Measurements from ENCODE around the gene CEBPA.
"Not testable (repeated sequence)": the region's sequence is repeated elsewhere in the genome, so short reads cannot be mapped to it uniquely, and the experiment has no call there.

CEBPA gene

DNA sequence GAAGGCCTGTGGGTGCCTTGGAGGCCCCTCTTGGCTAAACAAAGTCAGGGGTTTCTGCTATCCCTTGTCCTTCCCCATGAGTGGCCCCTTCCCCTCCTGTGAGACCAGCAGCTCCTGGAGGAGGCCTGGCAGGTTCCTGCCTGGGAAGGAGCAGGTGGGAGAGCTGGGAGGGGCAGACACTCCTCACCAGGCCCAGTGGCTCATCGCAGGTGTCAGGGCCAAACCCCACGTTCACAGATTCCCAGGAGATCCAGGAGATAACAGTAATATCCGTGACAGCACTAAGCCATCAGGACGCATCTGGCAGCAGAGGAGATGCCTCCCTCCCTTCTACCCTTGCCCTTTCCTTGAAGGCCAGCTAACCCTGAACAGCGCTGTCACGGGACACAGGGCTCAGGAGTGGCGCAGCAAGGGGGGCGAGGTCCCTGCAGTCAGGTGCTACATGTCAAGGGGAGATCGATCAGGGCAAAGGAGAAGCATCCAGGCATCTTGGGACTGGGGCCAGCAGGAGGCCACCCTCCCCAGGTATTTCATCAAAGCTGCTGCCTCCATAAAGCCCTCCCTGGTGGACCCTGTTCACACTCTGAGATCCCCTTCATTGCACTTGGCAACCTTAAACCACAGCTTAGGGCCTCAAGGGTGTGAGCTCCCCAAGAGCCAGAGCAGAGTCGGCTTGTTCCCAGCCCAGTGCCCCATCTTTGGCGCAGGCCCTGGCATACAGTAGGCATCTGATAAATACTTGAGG lies 4.8 kb downstream of the CEBPA start:
- TF ChIP-seq POLR2A (IDR thresholded peaks at IDR 0.05; ENCODE audit: low read depth, low read length) (no peak), POLR2AphosphoS5 (IDR thresholded peaks at IDR 0.05; ENCODE audit: low read depth, low read length) (no peak), SPI1 (IDR thresholded peaks at IDR 0.05; ENCODE audit: low read depth, low read length) (no peak), POU2F2 (IDR thresholded peaks at IDR 0.05; ENCODE audit: low read depth, low read length) (no peak)
- FAIRE-seq, result no peak
- DNase-seq (ENCODE audit: insufficient read length, low spot score), result no peak

DNA sequence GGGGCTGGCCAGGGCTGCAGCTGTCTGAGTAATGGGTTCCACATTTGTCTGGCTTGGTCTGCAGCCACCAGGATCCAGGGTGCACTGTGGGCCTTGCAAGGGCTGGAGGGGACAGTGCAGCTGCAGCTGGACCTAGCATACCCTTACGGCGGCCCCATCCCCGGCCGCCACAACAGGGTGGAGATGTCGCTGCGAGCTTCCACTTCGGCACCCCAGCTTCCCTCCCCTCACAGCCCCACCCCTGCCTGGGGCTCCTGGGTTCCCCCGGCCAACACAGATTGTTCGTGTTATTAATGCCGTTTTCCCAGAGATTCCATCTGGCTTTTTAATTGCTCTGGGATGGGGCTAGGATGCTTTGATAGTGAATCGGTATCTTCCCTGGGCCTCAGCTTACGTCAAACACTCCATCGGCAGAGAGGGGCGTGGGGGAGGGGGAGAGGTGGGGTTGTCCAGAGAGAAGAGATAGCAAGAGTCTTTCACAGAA lies 5.8 kb downstream of the CEBPA start:
- DNase-seq (ENCODE audit: insufficient read length, low spot score) (no peak), FAIRE-seq (no peak)

DNA sequence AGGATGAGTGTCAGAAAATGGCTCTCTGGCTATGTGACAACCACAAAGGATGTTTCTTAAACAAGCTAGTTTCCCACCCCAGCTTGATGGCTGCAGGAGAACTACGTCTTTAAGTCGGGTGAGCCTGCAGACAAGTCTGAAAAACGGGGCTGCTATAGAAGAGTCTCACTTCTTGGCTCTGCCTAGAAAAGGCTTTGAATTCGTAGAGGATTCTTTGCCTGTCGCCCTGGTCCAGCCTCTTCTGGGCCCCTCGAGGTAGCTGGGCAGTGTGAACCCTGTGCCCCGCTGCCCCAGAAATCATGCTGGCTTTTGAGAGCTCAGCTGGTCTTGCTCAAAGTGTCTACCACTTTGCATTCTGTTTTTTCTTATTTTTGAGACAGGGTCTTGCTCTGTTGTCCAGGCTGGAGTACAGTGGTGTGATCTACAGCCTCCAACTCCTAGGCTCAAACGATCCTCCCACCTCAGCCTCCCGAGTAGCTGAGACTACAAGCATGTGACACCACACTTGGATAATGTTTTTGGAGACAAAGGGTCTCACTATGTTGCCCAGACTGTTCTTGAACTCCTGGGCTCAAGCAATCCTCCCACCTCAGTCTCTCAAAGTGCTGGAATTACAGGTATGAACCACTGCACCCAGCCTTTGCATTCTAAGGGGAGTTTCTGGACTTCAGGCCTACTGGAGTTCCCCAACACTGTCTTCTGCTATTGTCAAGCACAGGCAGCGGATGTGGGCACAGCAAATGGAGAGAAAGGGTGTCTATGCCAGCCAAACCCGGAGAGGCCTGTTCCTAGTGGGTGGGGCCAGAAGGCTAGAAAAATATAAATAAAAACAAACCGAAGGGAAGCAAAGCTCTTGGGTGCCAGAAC lies 6.5 kb downstream of the CEBPA start:
- DNase-seq (ENCODE audit: insufficient read length, low spot score) (no peak), FAIRE-seq (no peak)
- TF ChIP-seq POU2F2 (IDR thresholded peaks at IDR 0.05; ENCODE audit: low read depth, low read length) (no peak), PAX5 (IDR thresholded peaks at IDR 0.05; ENCODE audit: insufficient read depth, low read length, severe bottlenecking) (no peak), SPI1 (IDR thresholded peaks at IDR 0.05; ENCODE audit: low read depth, low read length) (no peak), POLR2A (IDR thresholded peaks at IDR 0.05; ENCODE audit: low read depth, low read length) (no peak), POLR2AphosphoS5 (IDR thresholded peaks at IDR 0.05; ENCODE audit: low read depth, low read length) (no peak), TAF1 (IDR thresholded peaks at IDR 0.05; ENCODE audit: low read depth, low read length) (no peak)

More for the DNA sequence above, 5.8 kb downstream of the CEBPA start:
- no peak for TF ChIP-seq SPI1 (IDR thresholded peaks at IDR 0.05; ENCODE audit: low read depth, low read length)
- TF ChIP-seq POLR2AphosphoS5 (IDR thresholded peaks at IDR 0.05; ENCODE audit: low read depth, low read length), result no peak

DNA sequence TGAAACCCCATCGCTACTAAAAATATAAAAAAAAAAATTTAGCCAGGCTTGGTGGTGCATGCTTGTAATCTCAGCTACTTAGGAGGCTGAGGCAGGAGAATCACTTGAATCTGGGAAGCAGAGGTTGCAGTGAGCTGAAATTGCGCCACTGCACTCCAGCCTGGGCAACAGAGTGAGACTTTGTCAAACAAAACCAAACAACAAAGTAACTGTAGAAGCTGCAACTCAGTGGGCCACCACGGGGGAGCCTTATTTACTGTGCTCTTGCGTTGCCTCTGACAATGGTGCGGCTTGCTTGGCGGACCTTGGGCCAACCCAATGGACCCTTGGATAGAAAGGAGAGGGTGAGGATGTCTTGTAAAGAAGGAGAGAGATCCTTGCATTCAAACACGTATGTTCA lies 7.3 kb downstream of the CEBPA start:
- not testable (repeated sequence) for FAIRE-seq; DNase-seq (ENCODE audit: insufficient read length, low spot score)

DNA sequence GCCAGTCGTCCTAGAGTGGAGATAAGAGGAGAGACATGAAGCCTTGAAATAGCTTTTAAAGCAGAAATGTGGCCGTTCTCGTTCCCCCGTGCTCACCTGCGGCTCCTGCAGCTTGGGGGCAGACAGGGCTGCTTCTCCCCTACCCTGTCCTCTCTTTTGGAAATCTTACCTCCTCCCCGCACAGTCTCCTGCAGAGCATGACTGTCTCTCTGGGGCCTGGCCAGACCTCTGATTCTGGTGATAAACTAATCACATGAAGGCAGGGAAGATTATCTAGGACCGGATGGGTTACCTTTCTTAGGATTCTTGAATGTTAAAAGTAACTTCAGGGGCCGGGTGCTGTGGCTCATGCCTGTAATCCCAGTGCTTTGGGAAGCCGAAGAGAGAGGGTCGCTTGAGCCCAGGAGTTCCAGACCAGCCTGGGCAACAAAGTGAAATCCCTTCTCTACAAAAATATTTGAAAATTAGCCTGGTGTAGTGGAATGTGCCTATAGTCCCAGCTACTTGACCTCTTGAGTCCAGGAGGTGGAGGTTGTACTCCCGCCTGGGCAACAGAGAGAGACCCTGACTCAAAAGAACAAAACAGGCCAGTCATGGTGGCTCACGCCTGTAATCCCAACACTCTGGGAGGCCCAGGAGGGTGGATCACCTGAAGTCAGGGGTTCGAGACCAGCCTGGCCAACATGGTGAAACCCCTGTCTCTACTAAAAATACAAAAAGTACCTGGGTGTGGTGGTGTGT lies 8.1 kb downstream of the CEBPA start:
- FAIRE-seq (no peak), DNase-seq (ENCODE audit: insufficient read length, low spot score) (no peak)
- TF ChIP-seq POU2F2 (IDR thresholded peaks at IDR 0.05; ENCODE audit: low read depth, low read length) (no peak), TAF1 (IDR thresholded peaks at IDR 0.05; ENCODE audit: low read depth, low read length) (no peak), SPI1 (IDR thresholded peaks at IDR 0.05; ENCODE audit: low read depth, low read length) (no peak), POLR2A (IDR thresholded peaks at IDR 0.05; ENCODE audit: low read depth, low read length) (no peak)

DNA sequence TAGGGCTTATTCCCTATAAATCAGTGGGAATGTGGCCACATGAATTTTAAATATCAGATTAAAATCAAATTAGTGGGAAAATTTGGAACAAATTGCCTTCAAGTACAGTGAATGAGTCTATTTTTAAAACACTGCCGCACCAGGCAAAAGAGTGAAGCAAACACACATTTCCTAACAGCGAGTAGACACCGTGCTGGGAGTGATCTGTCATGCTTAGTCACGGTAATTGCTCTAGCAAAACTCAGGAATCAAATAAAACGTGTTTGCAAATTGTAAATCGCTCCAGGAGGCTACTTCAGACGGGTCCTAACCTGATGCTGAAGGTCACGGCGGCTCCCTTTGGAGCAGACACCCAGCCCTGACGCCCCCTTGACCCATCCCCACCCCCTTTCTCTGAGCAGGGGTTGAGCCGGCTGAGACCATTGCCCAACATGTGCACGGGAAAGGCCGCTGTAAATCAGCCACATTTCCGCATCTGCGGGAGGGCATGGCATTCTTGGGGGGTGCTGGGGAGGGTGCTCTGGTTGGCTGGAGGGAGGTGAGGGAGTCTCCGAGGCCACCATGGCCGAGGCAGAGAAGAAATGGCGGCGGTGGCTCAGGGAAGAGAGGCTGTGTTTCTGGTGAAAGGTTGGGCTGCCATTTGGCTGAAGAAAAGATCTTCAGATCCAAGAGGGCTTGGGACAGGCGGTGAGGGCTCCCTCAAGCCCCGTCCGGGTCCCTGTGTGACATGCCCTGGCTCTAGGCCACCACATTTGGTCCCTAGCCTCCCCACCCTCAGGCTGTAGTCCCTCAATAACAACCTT lies 8.9 kb downstream of the CEBPA start:
- no peak for TF ChIP-seq TAF1 (IDR thresholded peaks at IDR 0.05; ENCODE audit: low read depth, low read length)
- no peak for TF ChIP-seq POLR2AphosphoS5 (IDR thresholded peaks at IDR 0.05; ENCODE audit: low read depth, low read length)
- TF ChIP-seq POU2F2 (IDR thresholded peaks at IDR 0.05; ENCODE audit: low read depth, low read length), result no peak
- TF ChIP-seq PAX5 (IDR thresholded peaks at IDR 0.05; ENCODE audit: insufficient read depth, low read length, severe bottlenecking), result no peak
- no peak for TF ChIP-seq POLR2A (IDR thresholded peaks at IDR 0.05; ENCODE audit: low read depth, low read length)
- TF ChIP-seq SPI1 (IDR thresholded peaks at IDR 0.05; ENCODE audit: low read depth, low read length), result no peak
- FAIRE-seq, result no peak
- DNase-seq (ENCODE audit: insufficient read length, low spot score), result no peak

DNA sequence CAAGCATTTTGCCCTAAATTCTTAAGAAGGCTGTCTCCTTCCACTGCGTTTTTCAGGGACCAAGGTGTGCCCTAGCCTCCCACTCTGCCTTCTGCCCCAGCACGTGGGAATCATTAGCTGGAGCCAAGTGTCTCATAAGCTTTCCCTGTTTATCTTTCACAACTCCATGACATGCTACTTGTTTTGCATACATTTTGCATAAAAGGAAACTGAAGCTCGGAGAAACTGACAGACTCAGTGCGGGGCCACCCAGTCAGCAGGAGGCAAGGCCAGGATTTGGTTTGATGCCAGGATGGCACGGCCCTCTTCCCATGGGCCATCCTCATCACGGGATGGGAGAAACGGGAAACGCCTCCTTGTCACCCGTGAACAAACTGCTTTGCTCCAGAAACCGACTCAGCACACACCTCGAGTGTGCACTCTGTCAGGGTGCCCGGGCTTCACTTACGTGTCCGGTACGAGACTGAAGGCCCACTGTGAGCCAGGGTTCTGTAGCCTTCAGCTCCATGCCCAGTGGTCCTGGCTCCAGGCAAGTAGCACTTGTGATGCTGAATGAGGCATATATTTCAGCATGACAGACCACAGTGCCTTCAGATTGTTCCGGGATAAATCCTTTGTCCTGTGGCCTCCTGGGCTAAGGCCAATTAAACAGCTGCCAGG lies 9.6 kb downstream of the CEBPA start:
- TF ChIP-seq POLR2A (IDR thresholded peaks at IDR 0.05; ENCODE audit: low read depth, low read length) (no peak), POU2F2 (IDR thresholded peaks at IDR 0.05; ENCODE audit: low read depth, low read length) (no peak), PAX5 (IDR thresholded peaks at IDR 0.05; ENCODE audit: insufficient read depth, low read length, severe bottlenecking) (no peak), POLR2AphosphoS5 (IDR thresholded peaks at IDR 0.05; ENCODE audit: low read depth, low read length) (no peak), TAF1 (IDR thresholded peaks at IDR 0.05; ENCODE audit: low read depth, low read length) (no peak), SPI1 (IDR thresholded peaks at IDR 0.05; ENCODE audit: low read depth, low read length) (no peak)
- FAIRE-seq, result no peak
- DNase-seq (ENCODE audit: insufficient read length, low spot score), result no peak

DNA sequence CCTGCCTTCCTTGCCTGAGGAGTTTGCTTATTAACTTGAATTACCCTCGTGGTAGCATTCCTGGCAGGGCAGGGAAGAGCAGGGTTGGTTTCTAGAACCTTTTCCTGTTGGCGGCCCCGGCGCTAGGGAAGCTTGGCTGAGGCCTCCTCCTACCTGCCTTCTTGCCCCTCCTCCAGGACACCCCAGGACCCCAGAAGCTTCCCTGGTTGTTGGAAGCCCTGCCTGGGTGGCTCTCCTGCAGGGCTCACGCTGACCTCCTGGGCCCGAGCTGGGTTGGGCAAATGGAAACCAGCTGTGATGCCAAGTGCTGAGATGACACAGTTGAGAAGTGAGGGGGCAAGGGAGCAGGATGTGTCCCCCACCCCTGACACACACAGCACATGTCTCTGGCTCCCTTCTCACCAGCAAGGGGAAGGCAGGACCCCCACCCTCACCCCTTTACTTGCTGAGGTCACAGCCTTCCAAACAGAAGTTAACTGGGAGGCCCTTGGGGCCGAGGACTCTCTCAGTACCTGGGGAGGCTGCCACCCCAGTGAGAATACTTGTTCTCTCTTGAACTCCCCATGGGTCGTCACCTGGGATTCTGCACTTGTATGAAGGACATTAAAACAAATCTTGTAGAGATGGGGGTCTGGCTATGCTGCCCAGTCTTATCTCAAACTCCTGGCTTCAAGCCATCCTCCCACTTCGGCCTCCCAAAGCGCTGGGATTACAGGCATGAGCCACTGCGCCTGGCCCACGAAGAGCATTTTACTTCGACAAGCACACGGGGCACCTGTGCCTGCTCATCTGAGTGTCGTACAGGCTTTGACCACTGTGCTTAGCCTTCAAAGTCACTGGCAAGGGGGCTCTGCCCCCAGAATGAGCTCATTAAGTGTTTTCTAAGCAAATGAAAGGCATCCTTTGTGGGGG lies 10.5 kb downstream of the CEBPA start:
- no peak for TF ChIP-seq POU2F2 (IDR thresholded peaks at IDR 0.05; ENCODE audit: low read depth, low read length)
- no peak for DNase-seq (ENCODE audit: insufficient read length, low spot score)
- FAIRE-seq, result no peak
